ENCODE results near the gene ELAPOR1.

- TF ChIP-seq EZH2 (IDR thresholded peaks at IDR 0.05; ENCODE audit: borderline replicate concordance, low read length) (no peak), CTCF (IDR thresholded peaks at IDR 0.05; ENCODE audit: low read length) (no peak)
Measured at GRCh38 chr1:109156916-109157385, 43.0 kb downstream of the ELAPOR1 start.
